Stimulated activated naive CD4-positive, alpha-beta T cell treated with Interleukin-2 at 50 U/mL for 16 hours (primary cell): ENCODE measurements around the gene TTC12.

Experiments used
- DNase-seq: peaks from one replicate; lab custom pipeline; 2025; lab: John Stamatoyannopoulos, UW

TTC12 gene

DNA sequence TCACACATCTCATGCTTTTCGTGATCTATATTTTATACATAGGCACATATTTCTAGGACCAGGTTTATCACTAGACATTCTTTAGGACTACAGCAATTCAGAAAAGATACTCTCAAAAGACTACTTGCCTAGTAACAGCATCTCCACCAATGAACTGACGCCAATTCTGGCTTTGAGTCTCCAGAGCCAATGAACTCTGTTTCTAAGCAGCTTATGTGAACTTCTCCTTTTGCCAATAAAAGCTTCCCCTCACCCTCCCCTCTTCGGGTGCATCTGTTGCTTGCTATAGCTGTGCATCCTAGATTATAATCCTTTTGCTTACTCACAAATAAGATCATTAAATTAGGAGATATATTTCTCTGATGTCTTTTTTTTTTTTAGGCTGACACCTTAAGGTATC lies 61.8 kb downstream of the TTC12 start:
- no peak for DNase-seq

DNA sequence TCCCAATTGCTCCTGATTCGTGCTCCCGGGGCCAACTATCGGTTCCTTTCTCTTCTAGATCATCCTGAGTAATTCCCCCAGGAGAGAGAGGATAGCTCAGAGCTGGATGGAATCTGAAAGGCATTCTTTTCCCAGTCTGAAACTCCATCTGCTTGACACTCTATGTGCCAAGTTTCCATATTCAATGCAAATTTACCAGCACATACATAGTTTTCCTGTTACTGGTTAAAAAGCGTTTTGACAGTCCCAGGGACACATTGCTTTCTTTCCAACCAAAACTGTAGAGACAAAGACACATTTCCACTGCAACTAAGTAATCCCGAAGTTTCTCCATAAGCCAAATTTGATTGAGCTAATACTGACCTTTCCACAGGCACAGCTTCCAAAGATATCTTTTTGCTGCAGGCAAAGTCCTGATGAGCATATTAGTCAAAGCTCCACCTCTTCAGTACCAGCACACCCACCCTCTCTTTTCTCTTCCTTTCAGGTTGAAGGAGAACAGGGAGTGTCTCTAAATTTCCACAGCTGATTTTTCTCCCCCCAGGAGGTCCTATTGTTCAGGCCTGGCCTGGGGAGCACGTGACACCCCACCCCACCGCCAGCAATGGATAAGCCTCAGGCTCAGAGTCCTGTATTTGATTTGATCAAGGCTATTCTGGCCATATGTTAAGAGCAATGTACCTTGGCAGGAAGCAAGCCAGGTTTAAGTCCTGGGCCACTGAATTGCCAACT lies 63.5 kb downstream of the TTC12 start:
- DNase-seq, result no peak

DNA sequence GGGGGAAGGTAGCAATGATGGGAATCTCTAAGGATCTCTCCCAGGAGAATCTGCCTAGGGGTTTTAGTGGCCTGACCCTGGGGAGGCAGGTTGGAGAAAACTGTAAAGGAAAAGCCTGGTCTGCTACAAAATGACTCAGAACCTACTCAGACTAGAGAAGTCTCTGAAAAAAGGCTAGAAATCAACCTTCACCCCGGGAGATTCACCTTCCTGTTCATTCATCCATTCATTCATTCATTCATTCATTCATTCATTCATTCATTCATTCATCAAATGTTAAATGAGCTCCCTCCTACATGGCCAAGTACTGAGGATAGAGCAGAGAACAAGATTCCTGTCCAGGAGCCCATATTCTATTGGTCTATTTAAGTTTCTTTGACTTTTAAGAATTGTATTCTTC lies 64.3 kb downstream of the TTC12 start:
- DNase-seq, result no peak

DNA sequence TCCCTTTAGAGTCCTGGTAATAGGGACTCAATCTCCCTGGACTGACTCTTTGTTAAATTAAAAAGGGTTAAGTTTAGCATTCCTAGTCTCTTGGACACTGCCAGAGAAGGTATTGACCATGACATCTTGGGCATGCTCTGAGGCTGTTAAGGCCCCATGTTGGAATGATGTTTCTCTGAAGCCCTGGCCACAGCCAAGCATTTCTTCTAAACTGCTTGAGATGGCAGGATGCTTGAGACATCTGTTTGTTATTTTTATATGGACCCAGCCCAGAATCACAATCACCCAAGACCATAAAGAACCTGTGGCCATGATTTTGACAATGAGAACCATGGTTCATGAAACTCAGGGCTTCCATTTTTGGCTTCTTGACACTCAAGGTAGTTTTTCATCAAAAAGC lies 67.7 kb downstream of the TTC12 start:
- no peak for DNase-seq

DNA sequence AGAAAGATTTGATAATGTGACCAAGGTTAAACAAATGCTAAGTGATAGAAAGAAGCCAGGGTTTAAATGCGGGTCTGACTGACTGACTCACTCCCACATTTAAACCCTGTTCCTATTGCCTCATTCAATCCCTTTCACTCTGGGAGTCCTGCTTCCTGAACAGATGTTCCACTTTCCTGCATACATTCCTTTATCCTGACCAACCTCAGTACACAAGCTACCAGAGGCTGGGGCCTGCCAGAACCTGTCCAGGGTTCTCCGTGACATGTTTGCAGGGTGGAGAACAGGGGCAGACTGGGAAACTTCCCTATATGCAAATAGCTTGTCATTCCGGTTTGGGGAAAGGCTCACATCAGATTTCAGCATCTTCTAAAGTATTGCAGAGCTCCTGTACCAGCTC lies 70.2 kb downstream of the TTC12 start:
- no peak for DNase-seq

DNA sequence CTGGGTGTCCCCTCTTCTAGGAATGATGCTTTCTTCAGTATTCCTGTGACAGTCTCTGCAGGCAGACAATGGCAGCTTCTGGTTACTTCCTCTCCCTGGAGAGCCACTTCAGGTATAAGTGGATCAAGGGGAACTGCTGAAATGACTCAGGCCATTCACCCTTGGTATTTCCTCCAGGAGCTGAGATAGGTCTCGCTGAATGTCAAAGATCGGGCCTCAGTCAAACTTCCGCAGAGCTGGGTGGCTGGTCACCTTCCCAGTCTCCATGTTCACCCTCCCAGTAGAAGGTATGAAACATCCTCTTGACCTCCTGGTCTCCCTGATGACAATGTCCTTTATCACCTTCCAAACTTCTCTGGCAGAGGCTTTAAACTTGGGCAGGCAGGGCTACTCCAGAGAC lies 71.4 kb downstream of the TTC12 start:
- DNase-seq, result no peak

DNA sequence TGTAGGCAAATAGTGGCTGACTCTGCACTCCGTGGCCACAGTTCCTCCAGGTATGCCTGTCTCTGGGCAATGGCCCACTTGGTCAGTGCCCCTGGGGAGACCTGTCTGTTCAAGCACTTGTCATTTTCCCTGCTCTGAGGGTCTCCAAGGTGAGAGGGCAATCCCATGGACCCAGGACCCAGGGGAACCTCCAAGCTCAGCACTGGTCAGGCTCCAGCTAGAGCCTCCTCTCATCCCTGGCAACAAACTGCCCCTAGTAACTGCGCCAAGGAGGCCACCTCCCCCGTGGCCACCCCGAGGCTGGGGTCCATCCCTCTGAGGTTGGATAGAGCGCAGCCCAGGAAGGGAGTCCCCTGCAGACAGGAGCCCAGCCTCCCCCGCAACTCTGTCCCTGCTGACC lies 72.5 kb downstream of the TTC12 start:
- no peak for DNase-seq

DNA sequence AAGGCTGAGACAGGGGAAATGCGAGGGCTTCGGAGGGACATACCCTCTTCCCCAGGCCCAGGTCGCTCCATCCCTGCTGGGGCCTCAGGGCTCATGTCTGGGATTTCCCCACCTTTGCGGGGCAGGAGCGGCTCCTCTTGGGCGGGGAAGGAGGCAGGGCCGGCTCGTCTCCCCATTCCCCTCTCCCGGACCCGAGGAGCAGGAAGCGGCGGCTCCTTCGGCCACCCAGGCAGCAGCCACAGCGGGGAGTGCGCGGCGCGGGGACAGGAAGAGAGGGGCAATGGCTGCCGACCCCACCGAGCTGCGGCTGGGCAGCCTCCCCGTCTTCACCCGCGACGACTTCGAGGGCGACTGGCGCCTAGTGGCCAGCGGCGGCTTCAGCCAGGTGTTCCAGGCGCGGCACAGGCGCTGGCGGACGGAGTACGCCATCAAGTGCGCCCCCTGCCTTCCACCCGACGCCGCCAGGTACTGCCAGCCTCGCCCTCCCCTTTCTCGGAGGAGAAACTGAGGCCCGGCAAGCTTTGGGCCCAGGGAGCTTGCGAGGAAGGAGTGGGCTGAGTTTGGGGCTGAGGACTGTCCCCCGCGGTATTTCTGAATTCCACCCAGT lies 73.3 kb downstream of the TTC12 start, which contains the start of gene ANKK1:
Gene ANKK1 (plus strand): TSS at position 175 of the 607 bp plus-strand sequence. CDS start 106 bp downstream, at position 281.
- DNase-seq, result no peak

DNA sequence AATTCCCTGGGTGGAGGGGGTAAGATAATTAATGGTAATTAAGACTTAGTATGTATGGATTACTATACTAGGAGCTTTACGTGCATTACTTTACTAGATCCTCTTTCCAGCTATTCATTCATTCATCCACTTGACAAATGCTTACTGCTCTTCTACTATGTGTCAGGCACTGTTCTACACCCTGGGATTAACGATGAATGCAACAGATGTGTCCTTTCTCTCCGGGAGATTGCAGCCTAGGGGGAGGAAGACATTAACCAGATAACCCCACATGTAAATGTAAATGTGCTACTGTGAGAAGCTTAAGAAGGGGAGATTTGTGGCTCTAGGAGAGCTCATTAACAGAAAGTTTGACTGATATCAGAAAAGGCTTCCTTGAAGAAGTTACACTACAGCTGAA lies 74.9 kb downstream of the TTC12 start:
- DNase-seq, result no peak

DNA sequence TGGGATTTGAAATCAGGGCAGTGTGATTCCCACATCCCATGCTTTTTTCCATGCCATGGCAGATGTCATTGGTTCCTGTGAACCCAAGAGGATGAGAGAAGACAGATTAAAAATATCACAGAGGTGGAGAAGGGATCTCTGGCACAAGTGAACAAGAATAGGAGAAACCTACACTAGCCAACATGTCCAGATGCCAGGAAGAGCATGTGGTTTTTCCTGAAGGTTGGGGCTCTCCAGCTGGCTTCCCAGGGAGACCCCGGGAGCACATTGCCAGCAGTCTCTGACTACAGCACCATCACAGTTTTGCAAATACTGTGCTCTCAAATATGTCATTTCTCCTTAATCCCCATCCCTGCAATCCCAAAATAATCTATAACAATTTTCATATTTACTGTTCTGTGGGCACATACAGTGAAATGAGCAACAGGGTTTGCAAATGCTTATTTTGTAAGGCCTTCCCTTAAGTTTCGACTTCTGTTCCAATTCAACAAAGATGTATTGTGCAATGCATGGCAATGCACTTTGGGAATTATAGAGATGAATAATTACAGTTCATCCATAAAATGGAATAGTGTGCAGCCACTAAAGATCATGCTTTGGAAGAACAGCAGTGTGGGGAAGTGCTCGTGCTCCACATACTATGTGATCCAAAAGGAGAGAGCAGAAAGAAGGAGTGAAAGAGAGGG lies 78.0 kb downstream of the TTC12 start:
- no peak for DNase-seq

DNA sequence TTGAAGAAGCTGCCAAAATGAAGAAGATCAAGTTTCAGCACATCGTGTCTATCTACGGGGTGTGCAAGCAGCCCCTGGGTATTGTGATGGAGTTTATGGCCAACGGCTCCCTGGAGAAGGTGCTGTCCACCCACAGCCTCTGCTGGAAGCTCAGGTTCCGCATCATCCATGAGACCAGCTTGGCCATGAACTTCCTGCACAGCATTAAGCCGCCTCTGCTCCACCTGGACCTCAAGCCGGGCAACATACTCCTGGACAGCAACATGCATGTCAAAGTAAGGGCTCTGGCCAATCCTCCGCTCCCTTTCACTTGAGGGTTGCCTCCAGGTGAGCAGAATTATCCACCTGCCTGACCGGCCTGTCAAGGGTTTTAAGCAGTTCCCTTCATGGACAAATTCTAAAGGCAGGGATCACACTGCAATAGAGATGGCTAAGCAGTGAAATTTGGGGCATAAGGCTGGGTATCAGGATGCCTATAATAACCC lies 79.2 kb downstream of the TTC12 start:
- DNase-seq, result no peak

DNA sequence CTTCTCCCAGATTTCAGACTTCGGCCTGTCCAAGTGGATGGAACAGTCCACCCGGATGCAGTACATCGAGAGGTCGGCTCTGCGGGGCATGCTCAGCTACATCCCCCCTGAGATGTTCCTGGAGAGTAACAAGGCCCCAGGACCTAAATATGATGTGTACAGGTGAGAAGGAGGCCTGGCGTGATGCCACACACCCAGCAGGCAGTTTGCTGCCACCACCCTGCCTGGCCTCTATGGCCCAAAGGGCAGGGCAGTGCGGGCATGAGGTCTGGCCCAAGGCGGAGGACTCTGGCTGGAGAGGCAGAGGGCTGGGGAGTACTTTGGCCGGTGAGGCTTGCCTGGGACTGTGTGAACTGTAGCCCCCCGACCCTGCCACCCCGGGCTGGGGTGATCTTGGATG lies 80.5 kb downstream of the TTC12 start:
- no peak for DNase-seq

DNA sequence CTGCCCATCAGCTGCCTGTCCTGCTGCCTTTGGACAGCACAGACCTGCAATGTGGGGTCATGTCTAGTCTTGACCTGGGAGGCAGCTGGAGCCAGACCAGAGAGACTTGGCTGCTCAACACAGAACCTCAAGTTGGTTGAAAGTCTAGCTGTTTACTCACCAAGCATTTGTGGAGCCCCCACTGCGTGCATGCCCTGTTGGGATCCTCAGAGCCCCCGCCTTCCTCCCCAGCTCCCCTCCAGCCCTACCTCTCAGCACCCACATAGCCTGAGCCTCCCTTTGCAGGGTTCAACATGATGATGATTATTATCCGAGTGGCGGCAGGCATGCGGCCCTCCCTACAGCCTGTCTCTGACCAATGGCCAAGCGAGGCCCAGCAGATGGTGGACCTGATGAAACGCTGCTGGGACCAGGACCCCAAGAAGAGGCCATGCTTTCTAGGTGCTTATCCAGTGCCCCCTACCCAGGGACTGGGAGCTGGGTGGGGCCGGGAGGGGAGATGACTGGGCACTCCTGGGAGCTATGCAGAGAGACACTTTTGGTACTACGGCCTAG lies 81.5 kb downstream of the TTC12 start:
- DNase-seq, result no peak

DNA sequence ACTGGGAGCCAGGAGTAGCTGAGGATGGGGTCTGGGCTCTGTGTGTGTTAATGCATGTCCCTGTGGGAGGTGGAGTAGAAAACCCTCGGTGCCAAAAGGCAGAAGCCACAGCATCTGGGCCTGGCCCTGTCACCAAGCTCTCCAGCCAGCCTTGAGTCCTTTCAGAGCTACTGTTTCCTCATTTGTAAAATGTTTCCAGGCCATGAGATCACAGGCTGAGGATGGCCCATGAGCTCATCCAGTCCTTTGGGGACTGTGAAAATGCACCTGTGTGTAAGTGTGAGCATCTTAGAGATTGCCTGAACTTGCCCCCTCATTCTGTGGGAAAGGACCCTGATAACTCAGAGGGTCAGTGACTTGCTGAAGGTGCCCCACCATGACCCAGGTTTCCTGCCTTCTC lies 82.3 kb downstream of the TTC12 start:
- no peak for DNase-seq

DNA sequence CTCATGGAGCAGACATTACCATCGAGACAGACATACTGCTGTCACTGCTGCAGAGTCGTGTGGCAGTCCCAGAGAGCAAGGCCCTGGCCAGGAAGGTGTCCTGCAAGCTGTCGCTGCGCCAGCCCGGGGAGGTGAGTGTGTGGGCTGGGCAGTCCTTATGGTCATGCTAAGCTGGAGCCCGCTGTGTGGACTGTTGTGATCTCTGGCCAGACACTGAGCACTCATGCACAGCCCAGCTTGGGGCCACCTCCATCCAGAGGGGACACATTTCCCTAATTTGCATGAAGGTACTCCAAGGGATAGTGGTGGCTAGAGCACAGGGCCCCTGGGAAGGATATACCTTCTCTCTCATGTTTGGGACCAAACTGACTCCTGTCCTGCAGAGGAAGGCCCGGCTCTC lies 82.8 kb downstream of the TTC12 start:
- DNase-seq, result no peak

DNA sequence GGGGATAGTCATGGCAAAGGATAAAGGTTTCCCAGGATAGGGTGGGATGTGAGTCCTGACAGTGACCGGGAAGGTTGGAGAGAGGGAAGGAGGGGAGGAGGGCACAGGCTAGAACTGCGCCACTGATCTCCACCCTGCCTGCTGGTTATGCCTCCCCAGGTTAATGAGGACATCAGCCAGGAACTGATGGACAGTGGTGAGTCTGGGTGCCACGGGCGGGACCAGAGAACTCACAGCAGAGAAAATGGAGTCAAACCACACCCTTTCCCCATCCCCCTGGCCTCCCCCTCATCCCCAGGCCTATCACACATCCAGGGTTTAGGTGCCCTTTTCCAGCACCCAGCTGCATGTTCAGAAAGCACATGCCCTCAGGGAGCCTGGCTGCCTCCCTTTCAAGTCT lies 83.4 kb downstream of the TTC12 start:
- no peak for DNase-seq

DNA sequence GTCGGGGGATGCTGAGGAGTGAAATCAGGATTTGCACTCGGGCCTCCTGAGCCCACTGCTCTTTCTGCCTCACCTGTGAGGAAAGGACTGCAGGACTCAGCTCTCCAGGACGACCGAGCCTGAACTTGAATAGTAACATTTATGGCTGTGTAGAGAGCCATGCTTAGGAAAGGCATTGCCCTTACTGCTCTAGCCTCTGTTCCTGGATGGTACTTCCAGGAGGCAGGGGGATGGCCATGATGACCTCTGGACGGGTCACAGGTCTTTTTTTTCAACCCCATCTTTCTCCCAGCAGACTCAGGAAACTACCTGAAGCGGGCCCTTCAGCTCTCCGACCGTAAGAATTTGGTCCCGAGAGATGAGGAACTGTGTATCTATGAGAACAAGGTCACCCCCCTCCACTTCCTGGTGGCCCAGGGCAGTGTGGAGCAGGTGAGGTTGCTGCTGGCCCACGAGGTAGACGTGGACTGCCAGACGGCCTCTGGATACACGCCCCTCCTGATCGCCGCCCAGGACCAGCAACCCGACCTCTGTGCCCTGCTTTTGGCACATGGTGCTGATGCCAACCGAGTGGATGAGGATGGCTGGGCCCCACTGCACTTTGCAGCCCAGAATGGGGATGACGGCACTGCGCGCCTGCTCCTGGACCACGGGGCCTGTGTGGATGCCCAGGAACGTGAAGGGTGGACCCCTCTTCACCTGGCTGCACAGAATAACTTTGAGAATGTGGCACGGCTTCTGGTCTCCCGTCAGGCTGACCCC lies 84.5 kb downstream of the TTC12 start:
- no peak for DNase-seq

DNA sequence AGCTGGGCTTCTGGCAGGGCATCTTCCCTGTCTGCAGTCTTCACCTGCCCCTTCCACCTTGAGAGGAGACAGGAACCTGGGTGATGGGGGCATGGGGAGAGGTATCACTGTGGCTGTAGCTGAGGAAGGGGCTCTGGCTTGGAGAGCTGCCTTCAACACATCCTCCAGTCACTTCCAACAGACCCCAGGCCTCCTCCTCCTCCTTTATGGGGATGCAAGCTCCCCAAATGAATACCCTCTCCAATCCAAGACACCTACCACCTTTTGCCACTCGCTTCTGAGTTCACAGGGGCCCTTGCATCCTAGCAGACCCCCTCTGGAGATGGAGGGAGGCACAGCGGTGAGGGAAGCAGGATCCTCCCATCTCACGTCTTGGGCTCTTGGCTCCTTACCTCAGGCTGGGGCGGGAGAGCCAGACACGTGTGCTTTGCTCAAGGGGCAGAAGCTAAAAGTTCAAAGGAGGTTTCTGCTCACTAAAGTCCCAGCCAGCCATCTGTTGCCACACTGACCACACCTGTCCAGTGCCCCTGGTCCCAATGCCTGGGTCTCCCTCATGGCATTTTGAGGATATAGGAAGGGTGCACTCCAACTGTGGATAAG lies 86.3 kb downstream of the TTC12 start:
- no peak for DNase-seq

DNA sequence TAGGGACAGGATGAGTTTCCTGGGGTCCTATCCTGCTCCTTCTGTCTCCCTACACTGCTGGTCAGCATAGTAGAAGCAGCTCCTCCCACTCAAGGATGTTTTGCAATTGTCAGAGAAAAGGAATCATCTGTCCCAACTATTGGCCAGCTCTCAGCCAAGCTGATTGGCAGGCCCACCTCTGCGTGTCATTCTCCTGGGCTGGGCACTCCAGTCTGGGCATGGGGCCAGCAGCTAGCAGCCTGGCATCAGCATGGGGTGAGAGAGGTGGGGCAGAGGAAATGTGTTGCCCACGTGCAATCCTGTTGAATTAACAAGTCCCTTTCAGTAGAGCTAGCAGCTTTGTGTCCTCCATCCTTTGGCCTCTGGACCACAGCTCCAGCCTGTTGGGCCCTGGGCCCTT lies 87.3 kb downstream of the TTC12 start:
- no peak for DNase-seq

DNA sequence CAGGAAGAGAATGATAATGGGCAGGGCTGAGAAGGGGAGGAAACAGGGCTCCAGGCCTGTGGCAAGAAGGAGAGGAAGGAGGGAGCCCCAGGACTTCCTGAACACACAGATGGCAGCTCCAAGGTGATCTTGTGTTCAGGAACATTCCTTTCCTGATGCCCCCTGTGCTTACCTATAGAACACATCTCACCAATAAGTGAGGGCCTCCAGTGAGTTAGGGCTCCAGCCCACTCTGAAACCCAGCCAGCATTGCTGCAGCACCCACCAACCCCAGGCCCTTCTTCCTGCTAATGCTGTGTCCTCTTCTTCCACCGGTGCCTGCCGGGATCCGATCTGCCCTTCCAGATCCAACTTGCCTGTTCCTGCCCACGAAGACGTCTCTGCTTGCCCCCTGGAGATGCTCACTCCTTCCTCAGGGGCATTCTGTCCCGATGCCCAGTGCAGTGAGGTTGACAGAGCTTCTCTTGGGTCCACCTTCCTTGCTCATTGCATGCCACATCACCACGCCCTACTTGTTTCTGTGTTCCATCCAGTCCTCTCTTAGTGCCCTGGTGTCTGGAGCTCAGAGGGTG lies 90.6 kb downstream of the TTC12 start:
- no peak for DNase-seq

DNA sequence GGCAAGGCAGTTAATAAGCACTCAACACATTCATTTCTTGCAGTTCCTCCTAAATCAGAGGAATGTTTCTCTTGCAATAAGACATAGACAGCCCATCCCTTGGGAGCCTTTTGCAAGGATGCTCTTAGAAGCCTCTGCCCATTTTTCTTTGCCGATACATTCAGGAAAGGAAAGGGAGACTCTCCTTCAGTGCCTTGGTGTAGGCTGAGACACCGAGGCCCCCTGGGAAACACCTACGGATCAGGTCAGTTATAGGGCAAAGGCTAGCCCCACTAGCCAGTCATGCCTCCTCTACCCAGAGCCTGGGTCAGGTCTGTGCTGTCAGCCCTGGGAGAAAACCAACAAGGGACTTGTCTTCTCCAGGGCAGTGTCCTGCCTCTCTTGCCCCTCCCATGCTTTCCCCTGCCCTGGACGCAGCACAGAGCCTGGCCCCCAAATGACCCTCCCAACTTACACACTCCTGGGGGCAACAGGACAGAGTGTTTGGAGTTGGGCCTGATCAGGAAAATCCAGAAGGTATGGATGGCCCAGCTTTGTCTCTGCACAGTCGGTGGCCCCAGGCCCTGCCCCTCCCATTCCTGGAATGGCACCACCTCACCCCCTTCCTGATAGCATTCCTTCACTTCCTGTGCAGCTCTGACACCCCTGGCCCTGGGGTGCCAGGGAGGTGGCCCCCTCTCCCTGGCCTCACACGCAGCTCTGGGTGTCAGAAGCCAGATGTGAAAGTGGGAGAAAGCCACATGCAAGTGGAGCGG lies 91.5 kb downstream of the TTC12 start:
- DNase-seq, result no peak
